ENCODE results near the gene C16orf74.

The C16orf74 gene

DNA sequence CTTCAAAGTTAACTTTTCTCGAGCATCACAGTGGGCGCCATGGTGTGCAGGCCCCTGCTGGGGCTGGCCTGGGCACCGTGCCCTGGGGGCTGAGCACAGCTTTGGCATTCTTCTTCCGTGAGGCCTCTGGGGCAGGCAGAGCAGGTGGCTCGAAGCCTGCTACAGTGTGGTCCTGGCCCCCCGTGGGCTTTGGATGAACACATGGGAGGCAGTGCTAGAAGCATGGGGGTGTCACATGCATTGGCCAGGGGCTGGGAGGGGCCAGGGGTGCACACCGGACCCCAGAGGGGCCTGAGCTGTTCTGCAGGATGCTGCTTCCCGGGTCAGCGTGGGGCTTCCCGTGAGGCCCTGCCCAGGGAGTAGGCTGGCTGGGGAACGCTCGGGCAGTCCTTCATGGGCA lies 12.1 kb upstream of the C16orf74 start:
- 89 to 90% methylated on average over 12 of the region's 12 CpGs for WGBS, 2 experiments
- peaks cover under 1% of the 10 kb centered on the region for H3K4me1 ChIP-seq (ENCODE audit: control insufficient read depth, insufficient read depth, low read length)

GRCh38 chr16:85761861-85762260 lies 11.0 kb upstream of the C16orf74 start:
- no peaks in the 10 kb centered on the region for H3K9me3 ChIP-seq (ENCODE audit: control insufficient read depth, low read length)
- WGBS, 2 experiments, result 91 to 96% methylated on average over 6 of the region's 6 CpGs
- H3K4me3 ChIP-seq (ENCODE audit: insufficient read depth, low read depth, low read length), result no peak overlapping the region
- no peaks in the 10 kb centered on the region for H3K36me3 ChIP-seq (ENCODE audit: control insufficient read depth, insufficient read depth, low read length)
- no peak overlapping the region for H3K27ac ChIP-seq (ENCODE audit: insufficient read depth, low read depth, low read length, poor library complexity, severe bottlenecking)
- H3K4me1 ChIP-seq (ENCODE audit: control insufficient read depth, insufficient read depth, low read length), result no peaks in the 10 kb centered on the region
- no peaks in the 10 kb centered on the region for H3K27me3 ChIP-seq (ENCODE audit: control insufficient read depth, insufficient read depth, low read length, poor library complexity, severe bottlenecking)

More for the DNA sequence above, 12.1 kb upstream of the C16orf74 start:
- no peaks in the 10 kb centered on the region for H3K9me3 ChIP-seq (ENCODE audit: control insufficient read depth, low read length)
- H3K27ac ChIP-seq (ENCODE audit: insufficient read depth, low read depth, low read length, poor library complexity, severe bottlenecking), result no peak overlapping the region
- no peaks in the 10 kb centered on the region for H3K36me3 ChIP-seq (ENCODE audit: control insufficient read depth, insufficient read depth, low read length)
- no peaks in the 10 kb centered on the region for H3K27me3 ChIP-seq (ENCODE audit: control insufficient read depth, insufficient read depth, low read length, poor library complexity, severe bottlenecking)
- H3K4me3 ChIP-seq (ENCODE audit: insufficient read depth, low read depth, low read length), result no peak overlapping the region

DNA sequence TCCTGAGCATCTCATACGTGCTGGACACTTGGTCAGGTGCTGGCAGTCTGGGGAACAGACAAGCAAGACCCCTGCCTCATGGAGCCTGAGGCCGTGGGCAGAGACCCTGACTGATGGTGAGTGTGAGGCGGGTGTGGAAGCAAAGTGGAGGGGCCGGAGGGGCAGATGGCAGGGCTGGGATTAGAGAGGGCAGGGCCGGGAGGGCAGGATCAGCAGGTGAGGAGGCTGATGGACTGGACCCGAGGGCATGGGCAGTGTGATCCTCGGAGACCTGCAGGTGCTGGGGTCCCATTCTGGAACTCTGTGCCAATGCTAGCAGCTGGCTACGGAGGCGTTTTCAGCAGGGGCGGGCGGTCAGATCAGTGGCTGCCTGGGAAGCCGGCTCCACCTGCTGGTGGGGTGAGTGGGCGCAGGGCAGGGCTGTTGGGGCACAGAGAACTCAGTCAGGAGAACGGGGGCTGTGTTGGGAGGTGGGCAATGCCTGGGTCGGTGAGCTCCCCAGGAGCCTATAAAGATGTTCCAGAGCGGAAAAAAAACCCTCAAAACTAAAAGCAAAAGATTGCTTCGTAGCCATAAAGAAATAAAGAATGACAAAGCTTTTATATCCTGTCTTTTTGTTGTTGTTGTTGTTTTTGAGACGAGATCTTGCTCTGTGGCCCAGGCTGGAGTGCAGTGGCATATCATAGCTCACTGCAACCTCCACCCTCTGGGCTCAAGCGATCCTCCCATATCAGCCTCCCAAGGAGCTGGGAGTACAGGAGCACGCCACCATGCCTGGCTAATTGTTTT lies 8.9 kb upstream of the C16orf74 start:
- Histone ChIP-seq H3K27ac (ENCODE audit: insufficient read depth, low read depth, low read length, poor library complexity, severe bottlenecking) (no peak overlapping the region), H3K4me3 (ENCODE audit: insufficient read depth, low read depth, low read length) (no peak overlapping the region), H3K27me3 (ENCODE audit: control insufficient read depth, insufficient read depth, low read length, poor library complexity, severe bottlenecking) (no peaks in the 10 kb centered on the region), H3K9me3 (ENCODE audit: control insufficient read depth, low read length) (no peaks in the 10 kb centered on the region), H3K4me1 (ENCODE audit: control insufficient read depth, insufficient read depth, low read length) (no peaks in the 10 kb centered on the region), H3K36me3 (ENCODE audit: control insufficient read depth, insufficient read depth, low read length) (no peaks in the 10 kb centered on the region)
- 85 to 86% methylated on average over 20 of the region's 20 CpGs for WGBS, 2 experiments

GRCh38 chr16:85759136-85759535 lies 8.2 kb upstream of the C16orf74 start:
- no peaks in the 10 kb centered on the region for H3K36me3 ChIP-seq (ENCODE audit: control insufficient read depth, insufficient read depth, low read length)
- H3K27me3 ChIP-seq (ENCODE audit: control insufficient read depth, insufficient read depth, low read length, poor library complexity, severe bottlenecking), result peaks cover under 1% of the 10 kb centered on the region
- 87 to 88% methylated on average over 16 of the region's 16 CpGs for whole genome bisulfite sequencing, 2 experiments
- H3K9me3 ChIP-seq (ENCODE audit: control insufficient read depth, low read length), result no peaks in the 10 kb centered on the region
- H3K4me1 ChIP-seq (ENCODE audit: control insufficient read depth, insufficient read depth, low read length), result no peaks in the 10 kb centered on the region
- H3K27ac ChIP-seq (ENCODE audit: insufficient read depth, low read depth, low read length, poor library complexity, severe bottlenecking), result no peak overlapping the region
- H3K4me3 ChIP-seq (ENCODE audit: insufficient read depth, low read depth, low read length), result no peak overlapping the region

DNA sequence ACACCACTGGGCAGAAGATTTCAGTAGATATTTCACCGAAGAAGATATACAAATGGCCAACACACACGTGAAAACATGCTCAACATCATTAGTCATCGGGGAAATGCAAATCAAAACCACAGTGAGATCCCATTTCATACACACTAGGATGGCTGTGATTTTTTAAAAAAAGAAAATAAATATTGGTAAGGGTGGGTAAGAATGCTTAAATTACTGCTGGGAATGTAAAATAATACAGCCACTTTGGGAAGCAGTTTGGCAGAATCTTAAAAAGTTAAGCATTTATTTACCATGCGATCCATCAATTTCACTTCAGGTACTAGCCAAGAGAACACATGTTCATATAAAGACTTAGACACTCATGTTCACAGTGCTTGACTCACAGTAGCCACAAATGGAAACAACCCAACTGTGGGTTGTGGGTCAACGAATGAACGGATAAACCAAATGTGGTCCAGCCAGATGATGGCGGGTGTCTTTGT lies 6.5 kb upstream of the C16orf74 start:
- Histone ChIP-seq H3K27ac (ENCODE audit: insufficient read depth, low read depth, low read length, poor library complexity, severe bottlenecking) (no peak overlapping the region), H3K36me3 (ENCODE audit: control insufficient read depth, insufficient read depth, low read length) (no peaks in the 10 kb centered on the region), H3K9me3 (ENCODE audit: control insufficient read depth, low read length) (no peaks in the 10 kb centered on the region), H3K4me3 (ENCODE audit: insufficient read depth, low read depth, low read length) (no peak overlapping the region), H3K4me1 (ENCODE audit: control insufficient read depth, insufficient read depth, low read length) (peaks cover 10% of the 10 kb centered on the region), H3K27me3 (ENCODE audit: control insufficient read depth, insufficient read depth, low read length, poor library complexity, severe bottlenecking) (peaks cover 16% of the 10 kb centered on the region)
- WGBS, 2 experiments, result 89 to 95% methylated on average over 6 to 7 of the region's 7 CpGs

DNA sequence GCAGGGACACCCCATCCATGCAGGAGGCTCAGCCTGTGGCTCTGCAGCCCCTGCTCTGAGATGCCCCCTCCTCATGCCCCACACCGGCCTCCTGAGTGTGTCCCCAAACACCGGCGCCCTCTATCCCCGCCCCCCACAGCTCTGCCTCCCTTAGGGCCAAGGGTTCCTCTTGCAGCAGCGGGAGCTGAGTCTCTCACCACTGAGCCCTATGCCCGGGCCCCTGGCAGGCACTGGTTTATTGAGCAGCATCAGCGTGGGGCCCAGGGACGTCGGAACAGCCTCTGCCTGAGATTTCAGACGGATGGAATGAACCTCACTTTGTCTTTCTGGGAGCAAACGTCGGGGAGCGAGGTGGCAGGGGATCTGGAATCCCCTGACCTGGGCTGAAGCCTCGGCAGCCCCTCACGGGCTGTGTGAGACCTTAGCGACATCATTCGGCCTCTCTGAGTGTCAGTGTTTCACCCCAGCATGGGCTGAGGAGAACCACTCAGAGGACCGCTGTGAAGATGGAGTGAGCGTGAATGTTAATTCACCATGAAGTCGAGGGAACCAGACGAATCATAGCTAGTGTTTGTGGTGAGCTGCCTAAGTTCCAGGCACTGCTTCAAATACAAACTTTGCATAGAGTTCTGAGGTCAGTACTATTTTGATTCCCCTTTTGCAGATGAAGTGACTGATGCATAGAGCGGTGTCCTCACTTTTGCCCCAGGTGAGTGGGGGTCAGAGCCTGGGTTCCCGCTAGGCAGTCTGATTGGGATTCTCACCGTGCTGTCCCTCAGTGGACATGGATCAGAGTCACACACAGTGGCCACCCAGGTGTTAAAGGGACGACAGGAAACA lies 5.3 kb upstream of the C16orf74 start:
- Histone ChIP-seq H3K4me3 (ENCODE audit: insufficient read depth, low read depth, low read length) (no peak overlapping the region), H3K4me1 (ENCODE audit: control insufficient read depth, insufficient read depth, low read length) (peaks cover 16% of the 10 kb centered on the region), H3K27ac (ENCODE audit: insufficient read depth, low read depth, low read length, poor library complexity, severe bottlenecking) (no peak overlapping the region), H3K9me3 (ENCODE audit: control insufficient read depth, low read length) (no peaks in the 10 kb centered on the region), H3K36me3 (ENCODE audit: control insufficient read depth, insufficient read depth, low read length) (no peaks in the 10 kb centered on the region), H3K27me3 (ENCODE audit: control insufficient read depth, insufficient read depth, low read length, poor library complexity, severe bottlenecking) (peaks cover 28% of the 10 kb centered on the region)
- WGBS, 2 experiments, result 76 to 78% methylated on average over 25 of the region's 25 CpGs

DNA sequence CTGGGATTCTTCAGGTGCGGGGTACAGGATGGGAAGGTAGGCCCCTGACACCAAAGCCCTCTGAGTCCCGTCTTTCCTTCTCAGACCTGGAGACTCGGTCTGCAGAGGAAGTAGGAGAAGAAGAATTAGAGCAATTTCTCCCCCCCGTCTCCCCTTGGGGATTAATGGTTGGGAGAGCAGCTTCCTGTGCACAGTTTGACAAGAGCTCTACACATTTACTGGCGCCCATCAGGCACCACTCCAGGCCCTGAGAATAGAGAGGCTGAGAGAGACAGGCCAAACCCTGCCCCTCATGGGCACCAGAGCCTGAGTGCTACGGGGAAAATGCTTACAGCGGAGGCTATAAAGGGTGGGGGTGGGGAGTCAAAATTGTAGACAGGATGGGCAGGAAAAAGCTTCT lies 3.5 kb upstream of the C16orf74 start:
- Histone ChIP-seq H3K4me1 (ENCODE audit: control insufficient read depth, insufficient read depth, low read length) (peaks cover 25% of the 10 kb centered on the region), H3K36me3 (ENCODE audit: control insufficient read depth, insufficient read depth, low read length) (no peaks in the 10 kb centered on the region), H3K27me3 (ENCODE audit: control insufficient read depth, insufficient read depth, low read length, poor library complexity, severe bottlenecking) (peaks cover 46% of the 10 kb centered on the region), H3K27ac (ENCODE audit: insufficient read depth, low read depth, low read length, poor library complexity, severe bottlenecking) (no peak overlapping the region), H3K9me3 (ENCODE audit: control insufficient read depth, low read length) (no peaks in the 10 kb centered on the region), H3K4me3 (ENCODE audit: insufficient read depth, low read depth, low read length) (no peak overlapping the region)
- 86 to 88% methylated on average over 7 of the region's 7 CpGs for WGBS, 2 experiments

- WGBS, 2 experiments, result 90 to 94% methylated on average over 7 of the region's 7 CpGs
- Histone ChIP-seq H3K36me3 (ENCODE audit: control insufficient read depth, insufficient read depth, low read length) (no peaks in the 10 kb centered on the region), H3K4me3 (ENCODE audit: insufficient read depth, low read depth, low read length) (no peak overlapping the region), H3K4me1 (ENCODE audit: control insufficient read depth, insufficient read depth, low read length) (peaks cover 25% of the 10 kb centered on the region), H3K27ac (ENCODE audit: insufficient read depth, low read depth, low read length, poor library complexity, severe bottlenecking) (no peak overlapping the region), H3K9me3 (ENCODE audit: control insufficient read depth, low read length) (no peaks in the 10 kb centered on the region), H3K27me3 (ENCODE audit: control insufficient read depth, insufficient read depth, low read length, poor library complexity, severe bottlenecking) (peaks cover 47% of the 10 kb centered on the region)
Observed at GRCh38 chr16:85753976-85754375, 3.1 kb upstream of the C16orf74 start.

GRCh38 chr16:85753559-85753958 lies 2.7 kb upstream of the C16orf74 start:
- Histone ChIP-seq H3K27me3 (ENCODE audit: control insufficient read depth, insufficient read depth, low read length, poor library complexity, severe bottlenecking) (peaks cover 47% of the 10 kb centered on the region), H3K36me3 (ENCODE audit: control insufficient read depth, insufficient read depth, low read length) (no peaks in the 10 kb centered on the region), H3K9me3 (ENCODE audit: control insufficient read depth, low read length) (no peaks in the 10 kb centered on the region), H3K27ac (ENCODE audit: insufficient read depth, low read depth, low read length, poor library complexity, severe bottlenecking) (no peak overlapping the region), H3K4me3 (ENCODE audit: insufficient read depth, low read depth, low read length) (no peak overlapping the region), H3K4me1 (ENCODE audit: control insufficient read depth, insufficient read depth, low read length) (peaks cover 25% of the 10 kb centered on the region)
- WGBS, 2 experiments, result 95% methylated on average over 6 of the region's 6 CpGs
